HepG2 (cell line): ENCODE data around the gene TMEM87B.

ENCODE experiments used
- HCFC1 ChIP-seq: fragments of 150-350 bp; IDR thresholded peaks from 2 replicates; pipeline ENCODE4 v1.6.1; 2014; ENCODE audit warnings: low read depth, low read length
- HDAC2 ChIP-seq: sonication (generic); formaldehyde crosslinking; IDR thresholded peaks from 2 replicates; pipeline ENCODE4 v1.4.0; 2020; ENCODE audit warnings: missing genetic modification reagents

DNA sequence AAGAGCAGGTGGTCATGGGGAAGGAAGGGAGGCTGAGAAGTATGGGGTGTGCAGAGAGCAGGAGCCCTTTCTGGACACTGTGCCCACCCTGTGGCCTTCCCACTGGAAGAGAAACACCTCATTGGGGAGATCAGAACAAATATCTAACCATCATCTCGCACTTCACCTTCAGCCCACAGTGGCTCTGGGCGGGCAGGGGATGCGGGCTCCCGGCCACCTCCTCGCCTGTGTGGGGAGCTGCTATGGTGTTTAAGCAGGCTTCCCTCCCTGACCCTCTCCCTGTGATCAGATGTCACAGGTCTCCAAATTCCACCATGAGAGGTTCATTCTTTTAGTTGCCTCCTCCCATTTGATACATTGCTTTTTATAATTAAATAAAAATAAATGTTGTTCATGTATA, 88.1 kb downstream of the TMEM87B start:
- TF ChIP-seq HCFC1 (no peak), HDAC2 (CRISPR knock-in tag) (no peak)
